Liver (tissue), 9 donors: ENCODE data around the gene PIK3R3. TPM values are rescaled to one million over a fixed set of nuclear protein-coding genes. Genes with fewer than 3 reads are reported as not detected.

ENCODE experiments used
- DNase-seq: peaks from one replicate; pipeline ENCODE4 v3.0.0-alpha.2; 2017; ENCODE audit warnings: low spot score
- H3K27ac ChIP-seq, 2 donors: one replicate each; pipeline ENCODE4 v1.7.0; 2013; ENCODE audit warnings: inconsistent platforms in 2 of 2, low read length in 2 of 2, control low read depth in 1 of 2, low read depth in 1 of 2, mild to moderate bottlenecking in 1 of 2
- H3K27me3 ChIP-seq, 4 donors: one replicate each; pipeline versions ENCODE4 v1.6.1 to v1.7.0; 2013; ENCODE audit warnings: low read length in 3 of 4, inconsistent platforms in 1 of 4, mild to moderate bottlenecking in 1 of 4, moderate library complexity in 1 of 4; ENCODE audit not compliant: control insufficient read depth in 4 of 4, insufficient read depth in 4 of 4
- H3K36me3 ChIP-seq, 4 donors: one replicate each; pipeline versions ENCODE4 v1.6.1 to v1.7.0; 2013; ENCODE audit warnings: low read length in 3 of 4, mild to moderate bottlenecking in 3 of 4, low read depth in 1 of 4, moderate library complexity in 1 of 4; ENCODE audit not compliant: control insufficient read depth in 4 of 4, insufficient read depth in 3 of 4
- H3K4me1 ChIP-seq, 4 donors: one replicate each; pipeline versions ENCODE4 v1.6.1 to v1.7.0; 2013; ENCODE audit warnings: low read length in 3 of 4, mild to moderate bottlenecking in 3 of 4, moderate library complexity in 1 of 4; ENCODE audit not compliant: control insufficient read depth in 4 of 4, insufficient read depth in 4 of 4
- H3K4me3 ChIP-seq, 3 donors: one replicate each; pipeline versions ENCODE4 v1.6.1 to v1.7.0; 2013; ENCODE audit warnings: low read length in 3 of 3, control low read depth in 1 of 3, low read depth in 1 of 3, mild to moderate bottlenecking in 1 of 3
- H3K9ac ChIP-seq, 2 donors: one replicate each; pipeline ENCODE4 v1.7.0; 2013; ENCODE audit warnings: low read length in 2 of 2, mild to moderate bottlenecking in 2 of 2, moderate library complexity in 2 of 2, control low read depth in 1 of 2, low read depth in 1 of 2
- H3K9me3 ChIP-seq, 4 donors: one replicate each; pipeline versions ENCODE4 v1.6.1 to v1.7.0; 2013; ENCODE audit warnings: low read length in 3 of 4; ENCODE audit not compliant: control insufficient read depth in 4 of 4
- ATF3 ChIP-seq: IDR thresholded peaks from 2 replicates; pipeline ENCODE4 v1.6.1; 2016; ENCODE audit warnings: antibody characterized with exemption
- GABPA ChIP-seq, 2 donors: IDR thresholded peaks in 1 of 2; conservative IDR thresholded peaks in 1 of 2; 2 replicates each; pipeline ENCODE4 v1.6.1; 2016; ENCODE audit warnings: antibody characterized with exemption in 2 of 2, mild to moderate bottlenecking in 1 of 2, moderate library complexity in 1 of 2
- HNF4A ChIP-seq, 2 donors: conservative IDR thresholded peaks; 2 replicates each; pipeline ENCODE4 v1.6.1; 2016; ENCODE audit warnings: antibody characterized with exemption in 2 of 2, mild to moderate bottlenecking in 2 of 2
- HNF4G ChIP-seq: IDR thresholded peaks from 2 replicates; pipeline ENCODE4 v1.6.1; 2016; ENCODE audit warnings: antibody characterized with exemption
- JUND ChIP-seq, 2 donors: IDR thresholded peaks; 2 replicates each; pipeline ENCODE4 v1.6.1; 2016; ENCODE audit warnings: antibody characterized with exemption in 2 of 2
- NR2F2 ChIP-seq: IDR thresholded peaks from 2 replicates; pipeline ENCODE4 v1.6.1; 2016; ENCODE audit warnings: antibody characterized with exemption
- RAD21 ChIP-seq, 2 donors: IDR thresholded peaks; 2 replicates each; pipeline ENCODE4 v1.6.1; 2016; ENCODE audit warnings: antibody characterized with exemption in 2 of 2, mild to moderate bottlenecking in 2 of 2
- REST ChIP-seq: IDR thresholded peaks from 2 replicates; pipeline ENCODE4 v1.6.1; 2016; ENCODE audit warnings: antibody characterized with exemption, mild to moderate bottlenecking
- RXRA ChIP-seq, 2 donors: IDR thresholded peaks; 2 replicates each; pipeline ENCODE4 v1.6.1; 2017 to 2018; ENCODE audit warnings: antibody characterized with exemption in 2 of 2, mild to moderate bottlenecking in 1 of 2
- SP1 ChIP-seq: IDR thresholded peaks from 2 replicates; pipeline ENCODE4 v1.6.1; 2018; ENCODE audit warnings: antibody characterized with exemption, mild to moderate bottlenecking
- TAF1 ChIP-seq: conservative IDR thresholded peaks from 2 replicates; pipeline ENCODE4 v1.6.1; 2016; ENCODE audit warnings: antibody characterized with exemption, mild to moderate bottlenecking
- YY1 ChIP-seq: IDR thresholded peaks from 2 replicates; pipeline ENCODE4 v1.6.1; 2016; ENCODE audit warnings: antibody characterized with exemption, mild to moderate bottlenecking
- WGBS: extraction: QIAGEN DNeasy Blood & Tissue Kit; methylation state at CpG from one replicate; pipeline ENCODE4 v1.1.7; 2013; 5-methylcytosine and 5-hydroxymethylcytosine counted together
- polyA plus RNA-seq, 2 donors: library from polyadenylated mRNA; stranded (reverse) in 1 of 2; unstranded in 1 of 2; fragments of 200-250 nt in 1 of 2; fragments of >200 nt in 1 of 2; fragmentation: Nextera tagmentation in 1 of 2; extraction: Ambion mirVana in 1 of 2; gene quantifications; one replicate each; pipeline versions ENCODE4 v1.2.1 to v1.2.3, GENCODE V29; 2013 to 2015
- total RNA-seq, 2 donors: library from RNA; depleted of rRNA; stranded (reverse); fragments of >200 nt; gene quantifications; one replicate each; pipeline ENCODE4 v1.2.3, GENCODE V29; 2014
- TF ChIP-seq, protein P1 (sequence below): IDR thresholded peaks from 2 replicates; pipeline ENCODE4 v1.6.1; 2016; ENCODE audit warnings: antibody characterized with exemption
- donor health status: healthy.
- donor health status: healthy.
- donor health status: healthy.
- donor health status: healthy.
- donor health status: healthy.

The PIK3R3 gene
- total and polyA plus RNA-seq, 4 donors = 1.5 to 4.6 (median 2.7) TPM

GRCh38 chr1:46137916-46138315 is 5.5 kb upstream of the PIK3R3 start:
- H3K27ac ChIP-seq = peak overlapping the region; percentile 52 to 54
- no peaks in the 10 kb centered on the region for H3K27me3 ChIP-seq
- peaks cover 0 to 19% (median 3%) of the 10 kb centered on the region in 4 donors for H3K4me1 ChIP-seq
- peak overlapping the region in 1 of 3 donors; percentile 16 for H3K4me3 ChIP-seq
- no peaks in the 10 kb centered on the region for H3K36me3 ChIP-seq
- no peaks in the 10 kb centered on the region for H3K9me3 ChIP-seq
- TF ChIP-seq RAD21 (IDR thresholded peaks at IDR 0.05) (peak; percentile 6 to 29), SP1 (peak; percentile 15), REST (peak; percentile 23), YY1 (no peak), NR2F2 (peak; percentile 98)
- 48% methylated on average over 3 of the region's 3 CpGs for WGBS
- DNase-seq = no peak
- no peak overlapping the region for H3K9ac ChIP-seq

- Histone ChIP-seq H3K27me3 (no peaks in the 10 kb centered on the region), H3K9me3 (no peaks in the 10 kb centered on the region), H3K4me3 (no peak overlapping the region), H3K9ac (no peak overlapping the region), H3K27ac (no peak overlapping the region), H3K36me3 (no peaks in the 10 kb centered on the region), H3K4me1 (peaks cover 3 to 24% (median 9%) of the 10 kb centered on the region in 4 donors)
- no peak for TF ChIP-seq JUND (IDR thresholded peaks at IDR 0.05)
- TF ChIP-seq ATF3 = no peak
- TF ChIP-seq HNF4G = no peak
- TF ChIP-seq REST = no peak
- TF ChIP-seq, protein P1, sequence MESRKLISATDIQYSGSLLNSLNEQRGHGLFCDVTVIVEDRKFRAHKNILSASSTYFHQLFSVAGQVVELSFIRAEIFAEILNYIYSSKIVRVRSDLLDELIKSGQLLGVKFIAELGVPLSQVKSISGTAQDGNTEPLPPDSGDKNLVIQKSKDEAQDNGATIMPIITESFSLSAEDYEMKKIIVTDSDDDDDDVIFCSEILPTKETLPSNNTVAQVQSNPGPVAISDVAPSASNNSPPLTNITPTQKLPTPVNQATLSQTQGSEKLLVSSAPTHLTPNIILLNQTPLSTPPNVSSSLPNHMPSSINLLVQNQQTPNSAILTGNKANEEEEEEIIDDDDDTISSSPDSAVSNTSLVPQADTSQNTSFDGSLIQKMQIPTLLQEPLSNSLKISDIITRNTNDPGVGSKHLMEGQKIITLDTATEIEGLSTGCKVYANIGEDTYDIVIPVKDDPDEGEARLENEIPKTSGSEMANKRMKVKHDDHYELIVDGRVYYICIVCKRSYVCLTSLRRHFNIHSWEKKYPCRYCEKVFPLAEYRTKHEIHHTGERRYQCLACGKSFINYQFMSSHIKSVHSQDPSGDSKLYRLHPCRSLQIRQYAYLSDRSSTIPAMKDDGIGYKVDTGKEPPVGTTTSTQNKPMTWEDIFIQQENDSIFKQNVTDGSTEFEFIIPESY = no peak
- no peak for TF ChIP-seq HNF4A (conservative IDR thresholded peaks at IDR 0.05)
- TF ChIP-seq NR2F2 = no peak
- no peak for TF ChIP-seq GABPA (IDR thresholded peaks at IDR 0.05 in 1 of 2, conservative IDR thresholded peaks at IDR 0.05 in 1 of 2)
- no peak for TF ChIP-seq YY1
- TF ChIP-seq RXRA (IDR thresholded peaks at IDR 0.05) = no peak
- TF ChIP-seq TAF1 = no peak
- no peak for DNase-seq
These were observed 4.3 kb upstream of the PIK3R3 start for GRCh38 chr1:46136711-46137110.
